K562 (cell line): ENCODE measurements around the gene PAFAH2. TPM values are rescaled to one million over a fixed set of nuclear protein-coding genes. Genes with fewer than 3 reads are reported as not detected.

Source experiments
- CC2D1A ChIP-seq: fragments of 450-650 bp; IDR thresholded peaks from 2 replicates; pipeline ENCODE4 v1.6.1; 2017; ENCODE audit warnings: mild to moderate bottlenecking
- CHD2 ChIP-seq: IDR thresholded peaks from 2 replicates; pipeline ENCODE4 v1.6.1; 2011; ENCODE audit warnings: low read depth, low read length
- CREB1 ChIP-seq, 2 experiments: sonication (generic) in 1 of 2; formaldehyde crosslinking in 1 of 2; IDR thresholded peaks; 2 replicates each; pipeline versions ENCODE4 v1.6.1 to v1.8.0; 2012 to 2022; ENCODE audit warnings: inconsistent platforms in 1 of 2, mild to moderate bottlenecking in 1 of 2, missing genetic modification reagents in 1 of 2, moderate library complexity in 1 of 2
- CREB3 ChIP-seq: fragments of 450-650 bp; conservative IDR thresholded peaks from 2 replicates; pipeline ENCODE4 v1.6.1; 2016; ENCODE audit warnings: missing genetic modification characterization, low read depth, mild to moderate bottlenecking, missing compliant biosample characterization, moderate library complexity
- CXXC5 ChIP-seq: fragments of 250-450 bp; sonication (Bioruptor Pico); IDR thresholded peaks from 2 replicates; pipeline ENCODE4 v1.8.0; 2022; ENCODE audit warnings: inconsistent platforms, mild to moderate bottlenecking, moderate library complexity
- ESRRB ChIP-seq: fragments of 250-450 bp; sonication (Bioruptor Pico); IDR thresholded peaks from 2 replicates; pipeline ENCODE4 v1.5.0; 2020; ENCODE audit warnings: mild to moderate bottlenecking, moderate library complexity, borderline replicate concordance
- EWSR1 ChIP-seq: fragments of 450-650 bp; IDR thresholded peaks from 2 replicates; pipeline ENCODE4 v1.6.1; 2018; ENCODE audit warnings: borderline replicate concordance, mild to moderate bottlenecking, low read depth, moderate library complexity; ENCODE audit not compliant: partially characterized antibody
- HNRNPL ChIP-seq: fragments of 200-400 bp; formaldehyde crosslinking; IDR thresholded peaks from 2 replicates; pipeline ENCODE4 v1.6.1; 2017; ENCODE audit warnings: low read depth, mild to moderate bottlenecking, low read length
- MBD1 ChIP-seq: fragments of 250-450 bp; sonication (Bioruptor Pico); IDR thresholded peaks from 2 replicates; pipeline ENCODE4 v1.8.0; 2022; ENCODE audit warnings: inconsistent platforms
- MXI1 ChIP-seq: IDR thresholded peaks from 2 replicates; pipeline ENCODE4 v1.6.1; 2011; ENCODE audit warnings: low read depth, mild to moderate bottlenecking, improper control_type of control experiment, low read length
- NFXL1 ChIP-seq: fragments of 450-650 bp; formaldehyde crosslinking; IDR thresholded peaks from 2 replicates; pipeline ENCODE4 v1.4.0; 2021; ENCODE audit warnings: mild to moderate bottlenecking
- RBFOX2 ChIP-seq: fragments of 200-400 bp; formaldehyde crosslinking; IDR thresholded peaks from 2 replicates; pipeline ENCODE4 v1.6.1; 2017; ENCODE audit warnings: low read depth, mild to moderate bottlenecking, low read length, moderate library complexity
- SMARCA4 ChIP-seq: fragments of 450-650 bp; IDR thresholded peaks from 2 replicates; pipeline ENCODE4 v1.6.1; 2016
- ZBTB33 ChIP-seq: sonication (generic); formaldehyde crosslinking; IDR thresholded peaks from 2 replicates; pipeline ENCODE4 v1.8.1; 2023; ENCODE audit warnings: mild to moderate bottlenecking, missing genetic modification reagents
- ZNF592 ChIP-seq: fragments of 450-650 bp; IDR thresholded peaks from 2 replicates; pipeline ENCODE4 v1.6.1; 2017; ENCODE audit warnings: antibody characterized with exemption, mild to moderate bottlenecking
- polyA plus RNA-seq, 8 experiments: library from polyadenylated mRNA; depleted of rRNA in 4 of 8; stranded (reverse) in 5 of 8; unstranded in 3 of 8; fragments of >200 nt; fragmentation: Nextera tagmentation in 2 of 8; fragmentation: Illumina TruSeq in 1 of 8; extraction: Ambion mirVana in 2 of 8; extraction: Trizol in 1 of 8; gene quantifications; 2 replicates each; pipeline versions ENCODE4 v1.2.1 to v1.2.3, GENCODE V29; 2011 to 2014; ENCODE audit warnings: inconsistent platforms in 1 of 8, missing spikeins in 1 of 8
- total RNA-seq, 7 experiments: library from RNA; depleted of rRNA in 6 of 7; stranded (reverse); fragments of >200 nt in 6 of 7; fragmentation: Illumina TruSeq in 2 of 7; extraction: Trizol in 2 of 7; gene quantifications; 2 replicates each; pipeline versions ENCODE4 v1.2.1 to v1.2.3, GENCODE V29; 2011 to 2021; ENCODE audit warnings: low replicate concordance in 1 of 7

The PAFAH2 gene
- total and polyA plus RNA-seq, 9 of the 15 experiments (the other 6 are each of a cell fraction or from before 2014, with no cell fraction given) = 4.2 to 10.9 (median 6.8) TPM

GRCh38 chr1:26045722-26046245 is 47.9 kb upstream of the PAFAH2 start, which contains the start of gene SLC30A2 (continued):
- no peak for TF ChIP-seq ESRRB (CRISPR knock-in tag)
- no peak for TF ChIP-seq SMARCA4
- TF ChIP-seq CXXC5 (CRISPR knock-in tag) = no peak
- TF ChIP-seq NFXL1 (CRISPR knock-in tag) = no peak
- peak; percentile 99 for TF ChIP-seq ZBTB33 (CRISPR knock-in tag)
- TF ChIP-seq HNRNPL = no peak
- TF ChIP-seq MXI1 = no peak
- no peak for TF ChIP-seq CC2D1A
- TF ChIP-seq RBFOX2 = peak; percentile 29; the same call in 1 of the 2 replicates
- no peak for TF ChIP-seq CHD2
- no peak for TF ChIP-seq CREB3 (tag)
- peak; percentile 39; the same call in 1 of the 2 replicates for TF ChIP-seq ZNF592
- 0 out of 2 replicates have a peak, but pooled peaks have one; percentile 68 for TF ChIP-seq MBD1 (CRISPR knock-in tag)
- TF ChIP-seq EWSR1 = no peak
- no peak for TF ChIP-seq CREB1 (IDR thresholded peaks at IDR 0.05)
- TF ChIP-seq CREB1 (CRISPR knock-in tag; IDR thresholded peaks at IDR 0.05) = no peak
